ENCODE data around the gene PFKL. TPM values are rescaled to one million over a fixed set of nuclear protein-coding genes. Genes with fewer than 3 reads are reported as not detected.

Gene PFKL
- total RNA-seq, 1 experiment from 2014 or later = 150 TPM

- ATAC-seq (no peak), DNase-seq (ENCODE audit: low read depth, low spot score) (no peak)
- ChIA-PET RAD21 (ENCODE audit: low non-redundant PET in 1 of 2, low total read pairs in 2 of 2, uncharacterized antibody in 2 of 2, unreplicated experiment in 2 of 2) (no interaction called here), CTCF (no interaction called here), POLR2A (no interaction called here)
- no peaks in the 10 kb centered on the region for H3K36me3 ChIP-seq (ENCODE audit: control insufficient read depth in 1 of 2, insufficient read depth in 2 of 2, low read length in 2 of 2)
- no peaks in the 10 kb centered on the region for H3K4me1 ChIP-seq (ENCODE audit: control insufficient read depth in 1 of 2, insufficient read depth in 2 of 2, low read length in 2 of 2)
- no peak overlapping the region for H3K9ac ChIP-seq (ENCODE audit: low read length)
- no peaks in the 10 kb centered on the region for H3K27me3 ChIP-seq (ENCODE audit: insufficient read depth, low read length)
- no TSS peak for BruUV-seq (replicated peaks)
- H2AFZ ChIP-seq (ENCODE audit: low read depth, low read length, poor library complexity, severe bottlenecking) = no peak overlapping the region
- TF ChIP-seq ZNF274 (IDR thresholded peaks at IDR 0.05; ENCODE audit: low read depth, low read length) (no peak), JUND (IDR thresholded peaks at IDR 0.05) (no peak), ATF3 (IDR thresholded peaks at IDR 0.05) (no peak), CTCF (IDR thresholded peaks at IDR 0.05 in 2 of 3, conservative IDR thresholded peaks at IDR 0.05 in 1 of 3; ENCODE audit: borderline replicate concordance in 1 of 3, insufficient read depth in 1 of 3, low read depth in 2 of 3, low read length in 2 of 3) (no peak), EZH2 (IDR thresholded peaks at IDR 0.05) (no peak), CBX3 (IDR thresholded peaks at IDR 0.05; ENCODE audit: low read depth) (no peak), TCF7L2 (IDR thresholded peaks at IDR 0.05; ENCODE audit: borderline replicate concordance, extremely low read depth, insufficient read depth, insufficient read length) (no peak), SP1 (IDR thresholded peaks at IDR 0.05; ENCODE audit: low read depth) (no peak), FOSL1 (IDR thresholded peaks at IDR 0.05; ENCODE audit: low read depth) (no peak), ZFX (IDR thresholded peaks at IDR 0.05) (no peak)
- H3K9me3 ChIP-seq (ENCODE audit: control insufficient read depth in 1 of 2, insufficient read depth in 1 of 2, low read depth in 1 of 2, low read length in 2 of 2) = no peaks in the 10 kb centered on the region
- no peak overlapping the region for H3K27ac ChIP-seq (ENCODE audit: low read depth, low read length)
- intact Hi-C loops (cut with micrococcal nuclease) = no loop called here
- no peak overlapping the region for H3K4me2 ChIP-seq (ENCODE audit: low read length)
- no peak overlapping the region for H3K4me3 ChIP-seq (replicated peaks in 1 of 2; ENCODE audit: low read depth in 1 of 2, low read length in 2 of 2)
- no peaks in the 10 kb centered on the region for H3K9me2 ChIP-seq (ENCODE audit: insufficient read depth)
- no peaks in the 10 kb centered on the region for H3K79me2 ChIP-seq (ENCODE audit: insufficient read depth, low read length)
- no peaks in the 10 kb centered on the region for H4K20me1 ChIP-seq (ENCODE audit: insufficient read depth)
Measured at GRCh38 chr21:44354775-44355771, 55.2 kb downstream of the PFKL start.

Data from HCT116 (cell line).